HTERT RPE-1 (cell line): Measurements from ENCODE around the gene YAP1.
"Not testable (repeated sequence)": the region's sequence is repeated elsewhere in the genome, so short reads cannot be mapped to it uniquely, and the experiment has no call there.

Experiments used
- in situ Hi-C: fragments of 300-500 bp; cut with MboI; formaldehyde crosslinking; loops from 4 replicates; pipeline ENCODE4 v1.14.3; 2020; ENCODE audit warnings: low sequenced_read_pairs

The YAP1 gene

GRCh38 chr11:102237096-102237735 lies 127.0 kb downstream of the YAP1 start:
- in situ Hi-C loops = no loop called here

GRCh38 chr11:102238391-102238821 lies 128.2 kb downstream of the YAP1 start:
- in situ Hi-C loops = no loop called here

GRCh38 chr11:102239448-102239847 lies 129.2 kb downstream of the YAP1 start:
- in situ Hi-C loops = no loop called here

- in situ Hi-C loops = no loop called here
Measured at GRCh38 chr11:102239911-102240310, 129.7 kb downstream of the YAP1 start.

- in situ Hi-C loops = no loop called here
Measured at GRCh38 chr11:102240502-102240901, 130.3 kb downstream of the YAP1 start.

- in situ Hi-C loops = no loop called here
Measured at GRCh38 chr11:102241026-102241425, 130.8 kb downstream of the YAP1 start.

- in situ Hi-C loops = no loop called here
Measured at GRCh38 chr11:102243399-102243884, 133.2 kb downstream of the YAP1 start.

GRCh38 chr11:102244681-102245409 lies 134.6 kb downstream of the YAP1 start:
- in situ Hi-C loops = no loop called here

GRCh38 chr11:102251423-102251822 lies 141.2 kb downstream of the YAP1 start:
- in situ Hi-C loops = no loop called here

- in situ Hi-C loops = no loop called here
Measured at GRCh38 chr11:102252339-102252891, 142.2 kb downstream of the YAP1 start.

GRCh38 chr11:102253020-102253715 lies 142.9 kb downstream of the YAP1 start:
- in situ Hi-C loops = no loop called here

GRCh38 chr11:102254047-102254446 lies 143.8 kb downstream of the YAP1 start:
- in situ Hi-C loops = no loop called here

GRCh38 chr11:102256251-102256650 lies 146.0 kb downstream of the YAP1 start:
- in situ Hi-C loops = no loop called here

GRCh38 chr11:102260241-102260640 lies 150.0 kb downstream of the YAP1 start:
- in situ Hi-C loops = no loop called here

GRCh38 chr11:102263379-102264003 lies 153.2 kb downstream of the YAP1 start:
- in situ Hi-C loops = no loop called here

- in situ Hi-C loops = not testable (repeated sequence)
Measured at GRCh38 chr11:102264704-102265103, 154.5 kb downstream of the YAP1 start.

GRCh38 chr11:102266099-102266498 lies 155.9 kb downstream of the YAP1 start:
- in situ Hi-C loops = no loop called here

- in situ Hi-C loops = no loop called here
Measured at GRCh38 chr11:102267609-102268008, 157.4 kb downstream of the YAP1 start.

GRCh38 chr11:102268083-102268984 lies 158.1 kb downstream of the YAP1 start:
- in situ Hi-C loops = no loop called here

- in situ Hi-C loops = no loop called here
Measured at GRCh38 chr11:102268985-102269470, 158.8 kb downstream of the YAP1 start.
